ENCODE data around the gene KIFAP3.
"Not testable (repeated sequence)": the region's sequence is repeated elsewhere in the genome, so short reads cannot be mapped to it uniquely, and the experiment has no call there.

KIFAP3 gene

DNA sequence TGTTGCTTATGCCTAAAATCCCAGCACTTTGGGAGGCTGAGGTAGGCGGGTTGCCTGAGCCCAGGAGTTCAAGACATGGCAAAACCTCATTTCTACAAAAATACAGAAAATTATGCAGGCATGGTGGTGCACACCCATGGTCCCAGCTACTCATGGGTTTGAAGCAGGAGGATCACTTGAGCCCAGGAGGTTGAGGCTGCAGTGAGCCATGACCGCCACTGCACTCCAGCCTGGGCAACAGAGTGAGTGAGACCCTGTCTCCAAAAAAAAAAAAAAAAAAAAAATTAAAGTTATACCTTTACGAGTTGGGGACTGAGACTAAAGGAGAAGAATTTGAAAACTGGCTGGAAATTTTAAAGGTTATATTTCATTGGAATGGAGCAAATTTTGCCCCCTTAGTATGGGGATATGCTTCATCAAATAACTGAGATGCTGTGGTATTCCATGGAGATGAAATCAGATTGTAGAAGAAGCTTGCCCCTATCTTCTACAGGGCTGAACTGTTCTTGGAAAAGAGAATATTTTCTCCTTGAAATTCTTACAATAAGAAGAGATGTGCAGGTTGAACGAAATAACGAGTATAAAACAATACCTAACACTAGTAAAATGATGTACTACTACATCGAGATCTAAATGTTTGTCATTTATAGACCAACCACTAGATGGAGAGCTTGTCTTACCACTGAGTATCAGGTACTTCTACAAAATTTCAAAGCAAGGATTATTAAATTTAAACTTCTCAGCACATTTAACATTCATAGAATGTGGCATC is 145.9 kb downstream of the KIFAP3 start:
- H3K27ac ChIP-seq: no peak overlapping the region
- TF ChIP-seq ZFX (IDR thresholded peaks at IDR 0.05): no peak
- TF ChIP-seq, protein P1, sequence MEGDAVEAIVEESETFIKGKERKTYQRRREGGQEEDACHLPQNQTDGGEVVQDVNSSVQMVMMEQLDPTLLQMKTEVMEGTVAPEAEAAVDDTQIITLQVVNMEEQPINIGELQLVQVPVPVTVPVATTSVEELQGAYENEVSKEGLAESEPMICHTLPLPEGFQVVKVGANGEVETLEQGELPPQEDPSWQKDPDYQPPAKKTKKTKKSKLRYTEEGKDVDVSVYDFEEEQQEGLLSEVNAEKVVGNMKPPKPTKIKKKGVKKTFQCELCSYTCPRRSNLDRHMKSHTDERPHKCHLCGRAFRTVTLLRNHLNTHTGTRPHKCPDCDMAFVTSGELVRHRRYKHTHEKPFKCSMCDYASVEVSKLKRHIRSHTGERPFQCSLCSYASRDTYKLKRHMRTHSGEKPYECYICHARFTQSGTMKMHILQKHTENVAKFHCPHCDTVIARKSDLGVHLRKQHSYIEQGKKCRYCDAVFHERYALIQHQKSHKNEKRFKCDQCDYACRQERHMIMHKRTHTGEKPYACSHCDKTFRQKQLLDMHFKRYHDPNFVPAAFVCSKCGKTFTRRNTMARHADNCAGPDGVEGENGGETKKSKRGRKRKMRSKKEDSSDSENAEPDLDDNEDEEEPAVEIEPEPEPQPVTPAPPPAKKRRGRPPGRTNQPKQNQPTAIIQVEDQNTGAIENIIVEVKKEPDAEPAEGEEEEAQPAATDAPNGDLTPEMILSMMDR (conservative IDR thresholded peaks at IDR 0.05): peak; percentile 87

DNA sequence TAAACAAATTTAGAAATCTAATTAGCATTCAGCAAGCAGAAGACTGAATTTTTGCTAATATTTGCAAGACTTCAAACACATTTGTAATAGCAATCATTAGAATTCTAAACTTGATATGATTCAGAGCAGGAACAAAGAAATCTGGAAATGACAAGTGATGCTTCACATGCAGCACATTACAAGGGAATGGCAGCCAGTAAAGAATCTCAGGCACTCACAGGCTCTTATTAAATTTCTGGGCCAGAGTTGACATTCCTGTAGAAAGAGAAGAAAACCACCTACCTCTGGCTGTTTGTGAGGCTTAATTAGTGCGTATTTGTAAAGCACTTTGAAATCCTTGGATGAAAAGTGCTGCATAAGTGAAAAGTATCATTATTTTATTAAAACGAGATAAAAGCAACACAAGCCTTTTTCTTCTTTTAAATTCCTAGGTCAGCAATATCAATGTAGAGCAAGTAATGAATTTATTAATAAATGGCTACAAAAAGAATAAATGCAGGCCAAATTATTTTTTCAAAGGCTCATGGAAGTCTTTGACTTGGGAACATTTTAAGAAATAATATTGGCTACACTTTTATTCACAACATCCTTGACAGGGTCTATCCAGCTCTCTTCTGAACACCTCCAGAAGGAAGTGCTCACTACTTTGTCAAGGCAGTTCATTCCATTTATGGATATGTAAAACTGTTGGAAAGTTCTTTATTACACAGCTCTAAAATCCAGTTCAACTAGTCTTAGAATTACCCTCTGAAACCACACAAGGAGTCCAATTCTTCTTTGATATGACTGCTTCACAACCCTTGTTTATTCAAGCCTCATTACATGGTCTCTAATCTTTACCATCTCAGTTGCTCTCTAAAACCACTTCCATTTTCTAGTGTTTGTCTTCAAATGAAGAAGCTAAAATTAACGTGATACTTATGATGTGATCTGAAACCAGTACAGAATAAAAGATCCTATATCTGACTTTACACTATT is 148.7 kb downstream of the KIFAP3 start:
- no peak overlapping the region for H3K27ac ChIP-seq
- TF ChIP-seq ZFX (IDR thresholded peaks at IDR 0.05): no peak
- TF ChIP-seq, protein P1 (conservative IDR thresholded peaks at IDR 0.05): no peak

DNA sequence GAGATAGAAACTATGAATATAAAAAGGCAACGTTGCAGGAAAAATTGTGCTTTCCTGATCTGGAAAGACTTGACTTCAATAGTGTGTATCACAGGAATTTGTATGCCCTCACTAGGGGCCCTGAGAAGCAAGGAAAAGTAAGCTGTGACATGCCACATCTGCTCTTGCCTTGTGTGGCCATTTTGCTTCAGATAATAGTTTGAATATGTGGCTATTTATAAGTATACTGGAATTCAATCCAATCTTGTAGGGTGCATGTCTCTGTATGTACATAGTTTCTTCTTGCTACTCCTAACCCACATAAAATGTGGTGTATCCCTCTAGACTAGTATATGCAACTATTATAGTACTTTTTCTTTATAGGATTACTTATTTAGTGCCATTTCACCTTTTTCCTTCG is 149.7 kb downstream of the KIFAP3 start:
- TF ChIP-seq, protein P1 (conservative IDR thresholded peaks at IDR 0.05): no peak
- no peak for TF ChIP-seq ZFX (IDR thresholded peaks at IDR 0.05)
- no peak overlapping the region for H3K27ac ChIP-seq

DNA sequence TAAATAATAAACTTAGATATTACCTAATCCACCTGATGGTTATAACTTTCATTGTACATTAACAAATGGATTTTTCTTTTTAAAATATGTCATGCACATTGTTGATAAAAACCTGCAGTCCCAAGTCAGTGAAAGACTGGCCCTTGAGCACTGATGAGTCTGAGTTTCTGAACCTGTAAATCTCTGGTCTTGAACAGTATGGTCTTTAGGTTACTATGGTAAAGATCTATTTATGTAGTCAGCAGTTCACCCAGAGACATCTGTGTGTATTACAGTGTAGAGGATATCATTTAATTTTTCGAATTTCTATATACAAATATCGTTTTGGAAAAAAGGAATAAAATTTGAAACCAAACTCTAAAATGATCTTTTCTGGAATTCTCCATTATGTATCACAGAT is 150.4 kb downstream of the KIFAP3 start:
- H3K27ac ChIP-seq: no peak overlapping the region
- TF ChIP-seq, protein P1 (conservative IDR thresholded peaks at IDR 0.05): no peak
- TF ChIP-seq ZFX (IDR thresholded peaks at IDR 0.05): no peak

DNA sequence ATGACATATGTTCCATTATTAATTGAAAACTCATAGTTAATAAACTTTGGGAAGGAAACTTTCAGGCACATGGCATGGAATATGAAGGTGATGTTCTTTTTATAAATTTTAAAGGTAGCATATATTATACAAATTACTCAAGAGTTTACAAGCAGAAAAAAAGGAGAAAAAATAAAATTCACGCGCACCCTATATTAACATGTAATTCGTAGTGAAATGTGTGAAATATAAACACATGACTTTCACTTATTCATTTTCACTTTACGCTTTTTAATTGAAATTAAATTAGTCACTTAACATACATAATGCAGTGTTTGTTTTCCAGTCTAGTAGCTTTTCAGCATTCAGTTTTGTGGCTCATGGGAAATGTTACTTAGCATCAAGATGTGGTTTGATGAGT is 153.4 kb downstream of the KIFAP3 start:
- no peak overlapping the region for H3K27ac ChIP-seq
- TF ChIP-seq, protein P1 (conservative IDR thresholded peaks at IDR 0.05): no peak
- no peak for TF ChIP-seq ZFX (IDR thresholded peaks at IDR 0.05)

DNA sequence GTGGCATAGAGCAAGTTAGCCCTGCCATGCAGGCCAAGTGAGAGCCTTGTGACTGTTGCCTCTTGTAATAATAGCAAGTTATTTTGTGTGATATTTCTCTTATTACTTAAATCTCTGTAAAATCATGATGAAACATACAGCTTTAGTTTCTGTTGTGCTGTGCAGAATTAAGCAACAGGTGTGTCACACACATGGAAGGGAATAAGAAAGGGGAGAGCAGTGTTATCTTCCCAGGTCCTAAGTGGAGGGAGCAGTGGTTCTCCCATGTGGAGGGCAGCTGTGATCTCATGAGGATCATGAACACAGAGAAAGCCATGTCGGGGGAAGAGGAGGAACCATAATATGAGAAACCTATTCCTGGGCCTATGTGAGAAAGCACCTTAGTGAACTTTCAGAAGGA is 155.6 kb downstream of the KIFAP3 start:
- no peak overlapping the region for H3K27ac ChIP-seq
- no peak for TF ChIP-seq ZFX (IDR thresholded peaks at IDR 0.05)
- TF ChIP-seq, protein P1 (conservative IDR thresholded peaks at IDR 0.05): no peak

DNA sequence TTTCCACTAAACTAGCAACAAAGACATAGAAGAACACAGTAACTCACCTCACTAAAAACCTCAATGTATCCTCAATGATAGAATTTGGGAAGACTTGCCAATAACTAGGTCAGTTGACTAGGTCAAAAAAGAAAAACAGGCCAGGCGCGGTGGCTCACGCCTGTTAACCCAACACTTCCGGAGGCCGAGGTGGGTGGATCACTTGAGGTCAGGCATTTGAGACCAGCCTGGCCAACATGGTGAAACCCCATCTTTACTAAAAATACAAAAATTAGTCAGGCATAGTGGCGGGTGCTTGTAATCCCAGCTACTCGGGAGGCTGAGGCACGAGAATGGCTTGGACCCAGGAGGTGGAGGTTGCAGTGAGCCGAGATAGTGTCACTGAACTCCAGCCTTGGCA is 156.3 kb downstream of the KIFAP3 start:
- not testable (repeated sequence) for H3K27ac ChIP-seq

All from C4-2B (cell line).